HEK293 (cell line): ENCODE data around the gene RPAP3.

Experiments used
- CTCF ChIP-seq: fragments of 450-650 bp; formaldehyde crosslinking; IDR thresholded peaks from 2 replicates; pipeline ENCODE4 v1.5.1; 2016; ENCODE audit warnings: missing biosample characterization, missing genetic modification characterization
- INSM2 ChIP-seq: fragments of 450-650 bp; formaldehyde crosslinking; IDR thresholded peaks from 2 replicates; pipeline ENCODE4 v1.5.1; 2016; ENCODE audit warnings: missing biosample characterization, missing genetic modification characterization
- KLF8 ChIP-seq: fragments of 450-650 bp; formaldehyde crosslinking; IDR thresholded peaks from 2 replicates; pipeline ENCODE4 v1.5.1; 2016; ENCODE audit warnings: missing biosample characterization, missing genetic modification characterization
- KLF9 ChIP-seq: fragments of 450-650 bp; formaldehyde crosslinking; IDR thresholded peaks from 2 replicates; pipeline ENCODE4 v1.5.1; 2016; ENCODE audit warnings: missing biosample characterization, missing genetic modification characterization, low read depth
- MEIS1 ChIP-seq: sonication (generic); formaldehyde crosslinking; IDR thresholded peaks from 2 replicates; pipeline ENCODE4 v1.8.1; 2022; ENCODE audit warnings: missing genetic modification reagents, mild to moderate bottlenecking, borderline replicate concordance
- REST ChIP-seq: fragments of 450-650 bp; formaldehyde crosslinking; IDR thresholded peaks from 2 replicates; pipeline ENCODE4 v1.5.1; 2016; ENCODE audit warnings: missing biosample characterization, missing genetic modification characterization
- TCF7L2 ChIP-seq: IDR thresholded peaks from 2 replicates; pipeline ENCODE4 v1.6.1; 2011; ENCODE audit warnings: low read depth, mild to moderate bottlenecking, inconsistent platforms, low read length, moderate library complexity, borderline replicate concordance
- YY2 ChIP-seq: fragments of 450-650 bp; formaldehyde crosslinking; IDR thresholded peaks from 2 replicates; pipeline ENCODE4 v1.5.1; 2016; ENCODE audit warnings: missing biosample characterization, missing genetic modification characterization
- ZBTB48 ChIP-seq: fragments of 450-650 bp; formaldehyde crosslinking; IDR thresholded peaks from 2 replicates; pipeline ENCODE4 v1.5.1; 2016; ENCODE audit warnings: missing biosample characterization, missing genetic modification characterization
- ZNF140 ChIP-seq: fragments of 450-650 bp; formaldehyde crosslinking; IDR thresholded peaks from 2 replicates; pipeline ENCODE4 v1.5.1; 2016; ENCODE audit warnings: missing biosample characterization, missing genetic modification characterization
- ZNF18 ChIP-seq: fragments of 450-650 bp; formaldehyde crosslinking; IDR thresholded peaks from 2 replicates; pipeline ENCODE4 v1.5.1; 2016; ENCODE audit warnings: missing biosample characterization, missing genetic modification characterization
- ZNF239 ChIP-seq: fragments of 450-650 bp; formaldehyde crosslinking; IDR thresholded peaks from 2 replicates; pipeline ENCODE4 v1.5.1; 2016; ENCODE audit warnings: missing biosample characterization, missing genetic modification characterization
- ZNF266 ChIP-seq: fragments of 450-650 bp; formaldehyde crosslinking; IDR thresholded peaks from 2 replicates; pipeline ENCODE4 v1.5.1; 2016; ENCODE audit warnings: missing biosample characterization, missing genetic modification characterization, low read depth
- ZNF341 ChIP-seq: fragments of 450-650 bp; formaldehyde crosslinking; IDR thresholded peaks from 2 replicates; pipeline ENCODE4; 2016; ENCODE audit warnings: low read depth, missing biosample characterization, missing genetic modification characterization
- ZNF366 ChIP-seq: fragments of 450-650 bp; formaldehyde crosslinking; conservative IDR thresholded peaks from 2 replicates; pipeline ENCODE4 v1.5.1; 2016; ENCODE audit warnings: missing biosample characterization, missing genetic modification characterization
- ZNF398 ChIP-seq: fragments of 450-650 bp; formaldehyde crosslinking; IDR thresholded peaks from 2 replicates; pipeline ENCODE4 v1.5.1; 2017; ENCODE audit warnings: missing biosample characterization, missing genetic modification characterization
- ZNF501 ChIP-seq: fragments of 450-650 bp; formaldehyde crosslinking; IDR thresholded peaks from 2 replicates; pipeline ENCODE4 v1.5.1; 2016; ENCODE audit warnings: missing biosample characterization, missing genetic modification characterization
- ZNF596 ChIP-seq: fragments of 450-650 bp; IDR thresholded peaks from 2 replicates; pipeline ENCODE4 v1.5.0; 2018; ENCODE audit warnings: missing biosample characterization, mild to moderate bottlenecking, missing genetic modification characterization, moderate library complexity
- ZNF768 ChIP-seq: fragments of 450-650 bp; formaldehyde crosslinking; IDR thresholded peaks from 2 replicates; pipeline ENCODE4 v1.5.1; 2018; ENCODE audit warnings: missing biosample characterization, mild to moderate bottlenecking, missing genetic modification characterization
- TF ChIP-seq, protein P1 (sequence below): fragments of 450-650 bp; IDR thresholded peaks from 2 replicates; pipeline ENCODE4 v1.5.1; 2018; ENCODE audit warnings: missing biosample characterization, missing genetic modification characterization
- TF ChIP-seq, protein P2 (sequence below): fragments of 450-650 bp; formaldehyde crosslinking; IDR thresholded peaks from 2 replicates; pipeline ENCODE4 v1.5.1; 2016; ENCODE audit warnings: missing biosample characterization, missing genetic modification characterization

RPAP3 gene

DNA sequence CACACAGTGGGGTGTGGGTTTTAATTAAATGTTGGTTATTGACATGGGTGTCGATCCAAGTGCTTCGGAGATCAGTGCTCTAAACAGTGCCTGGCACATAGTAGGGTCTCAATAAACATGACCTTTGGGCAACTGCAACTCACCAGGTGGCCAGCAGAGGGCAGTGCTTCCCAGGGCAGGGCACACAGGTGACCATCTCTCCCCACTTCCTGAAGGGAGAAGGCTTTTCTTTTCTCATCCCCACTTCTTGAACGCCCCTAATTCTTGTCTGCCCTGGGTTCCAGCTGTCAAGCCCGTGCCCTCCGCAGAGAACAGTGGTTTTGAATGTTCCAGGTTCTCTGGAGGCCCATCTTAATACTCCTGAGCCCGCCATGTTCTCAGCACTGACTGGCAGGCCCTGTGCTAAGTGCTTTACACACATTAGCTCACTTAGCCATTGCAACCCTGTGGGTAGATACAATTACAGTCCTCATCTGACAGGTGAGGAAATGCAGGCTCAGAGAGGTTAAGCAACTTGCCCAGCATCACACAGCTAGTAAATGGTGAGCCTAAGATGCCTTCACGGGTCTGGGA lies 36.5 kb upstream of the RPAP3 start (continued):
- TF ChIP-seq, protein P1, sequence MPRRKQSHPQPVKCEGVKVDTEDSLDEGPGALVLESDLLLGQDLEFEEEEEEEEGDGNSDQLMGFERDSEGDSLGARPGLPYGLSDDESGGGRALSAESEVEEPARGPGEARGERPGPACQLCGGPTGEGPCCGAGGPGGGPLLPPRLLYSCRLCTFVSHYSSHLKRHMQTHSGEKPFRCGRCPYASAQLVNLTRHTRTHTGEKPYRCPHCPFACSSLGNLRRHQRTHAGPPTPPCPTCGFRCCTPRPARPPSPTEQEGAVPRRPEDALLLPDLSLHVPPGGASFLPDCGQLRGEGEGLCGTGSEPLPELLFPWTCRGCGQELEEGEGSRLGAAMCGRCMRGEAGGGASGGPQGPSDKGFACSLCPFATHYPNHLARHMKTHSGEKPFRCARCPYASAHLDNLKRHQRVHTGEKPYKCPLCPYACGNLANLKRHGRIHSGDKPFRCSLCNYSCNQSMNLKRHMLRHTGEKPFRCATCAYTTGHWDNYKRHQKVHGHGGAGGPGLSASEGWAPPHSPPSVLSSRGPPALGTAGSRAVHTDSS (tag by site-specific recombination), result no peak
- TF ChIP-seq ZBTB48 (tag by site-specific recombination) (no peak), MEIS1 (CRISPR knock-in tag) (no peak), ZNF266 (no peak), YY2 (tag by site-specific recombination) (no peak), ZNF501 (tag by site-specific recombination) (0 out of 2 replicates have a peak, but pooled peaks have one; percentile 33), ZNF341 (0 out of 2 replicates have a peak, but pooled peaks have one; percentile 15), ZNF239 (tag by site-specific recombination) (no peak), ZNF768 (peak; percentile 87), ZNF366 (tag by site-specific recombination) (peak; percentile 69), KLF9 (tag by site-specific recombination) (0 out of 2 replicates have a peak, but pooled peaks have one; percentile 10), ZNF18 (tag by site-specific recombination) (no peak), INSM2 (tag by site-specific recombination) (no peak), ZNF140 (no peak), ZNF398 (tag by site-specific recombination) (no peak), REST (no peak), ZNF596 (tag by site-specific recombination) (no peak), CTCF (tag by site-specific recombination) (peak; percentile 82), TCF7L2 (no peak), KLF8 (tag by site-specific recombination) (peak; percentile 50; the same call in 1 of the 2 replicates)
- TF ChIP-seq, protein P2, sequence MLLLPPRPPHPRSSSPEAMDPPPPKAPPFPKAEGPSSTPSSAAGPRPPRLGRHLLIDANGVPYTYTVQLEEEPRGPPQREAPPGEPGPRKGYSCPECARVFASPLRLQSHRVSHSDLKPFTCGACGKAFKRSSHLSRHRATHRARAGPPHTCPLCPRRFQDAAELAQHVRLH (tag by site-specific recombination), result 0 out of 2 replicates have a peak, but pooled peaks have one; percentile 13
